A673 (cell line): ENCODE results near the gene BAIAP2. TPM values are rescaled to one million over a fixed set of nuclear protein-coding genes. Genes with fewer than 3 reads are reported as not detected.

Source experiments
- BruUV-seq: library from RNA; stranded (reverse); fragments of 400-500 nt; replicated peaks from 2 replicates; lab custom pipeline; 2021; lab: Mats Ljungman, UMichigan
- CTCF ChIA-PET: fragments of 300-600 bp; sonication (Branson Sonifier 250); formaldehyde crosslinking; loops from one replicate; lab custom pipeline; 2022; ENCODE audit warnings: antibody characterized with exemption; lab: Charles Lee
- POLR2A ChIA-PET: fragments of 300-600 bp; sonication (Branson Sonifier 250); formaldehyde crosslinking; loops from one replicate; lab custom pipeline; 2022; ENCODE audit warnings: antibody characterized with exemption; ENCODE audit not compliant: low non-redundant PET; lab: Charles Lee
- DNase-seq: peaks from one replicate; pipeline ENCODE4 v3.0.0-alpha.2; 2015; ENCODE audit warnings: low spot score
- H3K27ac ChIP-seq: fragments of 200-600 bp; sonication (generic); 2 replicates; pipeline ENCODE4 v1.5.1; 2016; ENCODE audit warnings: mixed run types, low read depth, mild to moderate bottlenecking, mixed read lengths, antibody characterized with exemption, low read length; ENCODE audit not compliant: poor library complexity, severe bottlenecking
- H3K27me3 ChIP-seq: fragments of 200-600 bp; sonication (generic); replicated peaks from 2 replicates; pipeline ENCODE4 v1.6.1; 2017; ENCODE audit warnings: mixed run types, low read depth, mild to moderate bottlenecking, mixed read lengths, antibody characterized with exemption, low read length; ENCODE audit not compliant: insufficient read depth, poor library complexity
- H3K36me3 ChIP-seq: fragments of 200-600 bp; sonication (generic); 2 replicates; pipeline ENCODE4 v1.6.1; 2016; ENCODE audit warnings: mixed run types, mild to moderate bottlenecking, mixed read lengths, antibody characterized with exemption, low read length; ENCODE audit not compliant: insufficient read depth, poor library complexity, severe bottlenecking
- H3K4me1 ChIP-seq: fragments of 200-600 bp; sonication (generic); 2 replicates; pipeline ENCODE4 v1.6.1; 2017; ENCODE audit warnings: mixed run types, mild to moderate bottlenecking, mixed read lengths, antibody characterized with exemption, low read length; ENCODE audit not compliant: insufficient read depth, poor library complexity, severe bottlenecking
- H3K4me3 ChIP-seq: fragments of 200-600 bp; sonication (generic); 2 replicates; pipeline ENCODE4 v1.5.1; 2016; ENCODE audit warnings: low read depth, mixed run types, mild to moderate bottlenecking, mixed read lengths, low read length; ENCODE audit not compliant: poor library complexity, severe bottlenecking
- H3K9me3 ChIP-seq: fragments of 200-600 bp; sonication (generic); 2 replicates; pipeline ENCODE4 v1.6.1; 2016; ENCODE audit warnings: mixed run types, low read depth, mild to moderate bottlenecking, mixed read lengths, antibody characterized with exemption, low read length; ENCODE audit not compliant: poor library complexity, severe bottlenecking
- CTCF ChIP-seq: fragments of 300-800, 200-600 bp; sonication (generic); conservative IDR thresholded peaks from 2 replicates; pipeline ENCODE4 v1.5.1; 2017; ENCODE audit warnings: low read depth, mild to moderate bottlenecking, antibody characterized with exemption, low read length, moderate library complexity, mixed read lengths
- EZH2 ChIP-seq: fragments of 200-600 bp; sonication (generic); IDR thresholded peaks from 2 replicates; pipeline ENCODE4 v1.6.1; 2017; ENCODE audit warnings: borderline replicate concordance, low read depth, mild to moderate bottlenecking, mixed read lengths, antibody characterized with exemption, low read length; ENCODE audit not compliant: poor library complexity, severe bottlenecking
- intact Hi-C: fragments of 100-400 bp; cut with micrococcal nuclease; formaldehyde crosslinking; loops from one replicate; pipeline ENCODE4 v1.10.0; 2022; ENCODE audit not compliant: unreplicated experiment
- total RNA-seq: library from RNA; stranded (reverse); gene quantifications from 2 replicates; pipeline ENCODE4 v1.2.3, GENCODE V29; 2021

BAIAP2 gene
- total RNA-seq, 1 experiment from 2014 or later, result 51.6 TPM

GRCh38 chr17:81159611-81160265 lies 124.8 kb downstream of the BAIAP2 start:
- intact Hi-C loops, result no loop called here
- H3K36me3 ChIP-seq, result no peaks in the 10 kb centered on the region
- H3K9me3 ChIP-seq, result no peaks in the 10 kb centered on the region
- no peaks in the 10 kb centered on the region for H3K27me3 ChIP-seq
- no peak for DNase-seq
- ChIA-PET CTCF (no interaction called here), POLR2A (no interaction called here)
- H3K4me3 ChIP-seq, result no peak overlapping the region
- H3K4me1 ChIP-seq, result peaks cover 5% of the 10 kb centered on the region
- TF ChIP-seq CTCF, result no peak
- no peak for TF ChIP-seq EZH2
- H3K27ac ChIP-seq, result no peak overlapping the region
- no TSS peak for BruUV-seq

GRCh38 chr17:81160306-81160705 lies 125.4 kb downstream of the BAIAP2 start:
- no peak for DNase-seq
- Histone ChIP-seq H3K9me3 (no peaks in the 10 kb centered on the region), H3K36me3 (no peaks in the 10 kb centered on the region), H3K27ac (no peak overlapping the region), H3K4me1 (peaks cover 10% of the 10 kb centered on the region), H3K27me3 (no peaks in the 10 kb centered on the region), H3K4me3 (no peak overlapping the region)
- ChIA-PET CTCF (no interaction called here), POLR2A (no interaction called here)
- intact Hi-C loops, result no loop called here
- no TSS peak for BruUV-seq
- no peak for TF ChIP-seq EZH2
- TF ChIP-seq CTCF, result no peak

- no TSS peak for BruUV-seq
- ChIA-PET CTCF (no interaction called here), POLR2A (no interaction called here)
- H3K27ac ChIP-seq, result no peak overlapping the region
- no peaks in the 10 kb centered on the region for H3K9me3 ChIP-seq
- H3K27me3 ChIP-seq, result no peaks in the 10 kb centered on the region
- intact Hi-C loops, result no loop called here
- no peak overlapping the region for H3K4me3 ChIP-seq
- DNase-seq, result no peak
- peaks cover 10% of the 10 kb centered on the region for H3K4me1 ChIP-seq
- H3K36me3 ChIP-seq, result no peaks in the 10 kb centered on the region
- no peak for TF ChIP-seq EZH2
- TF ChIP-seq CTCF, result no peak
These were observed 125.9 kb downstream of the BAIAP2 start for GRCh38 chr17:81160747-81161453.
